DOHH2 (cell line): ENCODE data around the gene EML4.

ENCODE experiments used
- EZH2phosphoT487 ChIP-seq: fragments of 200-600 bp; sonication (generic); IDR thresholded peaks from 2 replicates; pipeline ENCODE4 v1.6.1; 2017; ENCODE audit warnings: borderline replicate concordance, mild to moderate bottlenecking, antibody characterized with exemption, low read length, moderate library complexity, mixed read lengths
- TF ChIP-seq, protein P1 (sequence below): fragments of 200-600 bp; sonication (generic); IDR thresholded peaks from one replicate; pipeline ENCODE4 v1.5.1; 2014; ENCODE audit warnings: antibody characterized with exemption, mild to moderate bottlenecking, low read depth, low read length; ENCODE audit not compliant: poor library complexity, severe bottlenecking

DNA sequence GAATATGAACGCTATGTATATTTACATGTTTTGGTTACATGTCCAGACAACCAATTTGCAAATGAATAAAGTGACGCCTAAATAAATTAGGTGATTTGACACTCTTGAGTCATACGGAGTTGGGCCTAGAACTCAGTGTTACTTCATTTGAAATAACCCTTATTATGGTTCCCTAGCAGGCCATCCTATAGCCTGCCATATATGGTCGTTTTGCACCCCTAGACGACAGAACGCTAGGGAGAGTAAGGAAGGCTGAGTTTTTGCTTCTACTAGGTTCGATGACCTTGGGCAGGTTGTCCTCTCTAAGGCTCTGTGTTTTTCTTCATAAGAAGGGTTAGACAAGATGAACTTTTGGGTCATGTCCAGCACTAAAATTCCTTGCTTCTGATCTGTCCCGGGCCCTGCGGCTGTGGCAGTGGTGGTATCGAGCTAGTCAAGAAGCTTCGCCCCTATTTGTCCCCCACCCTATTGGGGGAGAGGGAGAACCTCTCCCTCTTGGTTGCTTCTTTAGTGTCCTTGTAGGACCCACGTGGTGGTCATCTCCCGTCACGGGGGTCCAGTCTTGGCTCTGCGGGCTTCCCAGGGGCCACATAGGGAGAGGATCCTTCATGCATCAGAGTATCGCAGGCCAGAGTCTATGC, 574 bp upstream of the EML4 start:
- TF ChIP-seq, protein P1, sequence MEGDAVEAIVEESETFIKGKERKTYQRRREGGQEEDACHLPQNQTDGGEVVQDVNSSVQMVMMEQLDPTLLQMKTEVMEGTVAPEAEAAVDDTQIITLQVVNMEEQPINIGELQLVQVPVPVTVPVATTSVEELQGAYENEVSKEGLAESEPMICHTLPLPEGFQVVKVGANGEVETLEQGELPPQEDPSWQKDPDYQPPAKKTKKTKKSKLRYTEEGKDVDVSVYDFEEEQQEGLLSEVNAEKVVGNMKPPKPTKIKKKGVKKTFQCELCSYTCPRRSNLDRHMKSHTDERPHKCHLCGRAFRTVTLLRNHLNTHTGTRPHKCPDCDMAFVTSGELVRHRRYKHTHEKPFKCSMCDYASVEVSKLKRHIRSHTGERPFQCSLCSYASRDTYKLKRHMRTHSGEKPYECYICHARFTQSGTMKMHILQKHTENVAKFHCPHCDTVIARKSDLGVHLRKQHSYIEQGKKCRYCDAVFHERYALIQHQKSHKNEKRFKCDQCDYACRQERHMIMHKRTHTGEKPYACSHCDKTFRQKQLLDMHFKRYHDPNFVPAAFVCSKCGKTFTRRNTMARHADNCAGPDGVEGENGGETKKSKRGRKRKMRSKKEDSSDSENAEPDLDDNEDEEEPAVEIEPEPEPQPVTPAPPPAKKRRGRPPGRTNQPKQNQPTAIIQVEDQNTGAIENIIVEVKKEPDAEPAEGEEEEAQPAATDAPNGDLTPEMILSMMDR: no peak
- no peak for TF ChIP-seq EZH2phosphoT487
